Measurements from ENCODE around the gene DLG2. TPM values are rescaled to one million over a fixed set of nuclear protein-coding genes. Genes with fewer than 3 reads are reported as not detected.

Gene DLG2
- total and polyA plus RNA-seq, 2 donors = 4.8 to 6.6 TPM

- WGBS = 96% methylated on average over 20 of the region's 20 CpGs
- DNase-seq (ENCODE audit: low read depth in 6 of 9, low spot score in 9 of 9) = no peak
- Histone ChIP-seq H3K9me3 (ENCODE audit: control insufficient read depth in 2 of 2, insufficient read depth in 1 of 2, low read length in 1 of 2) (no peaks in the 10 kb centered on the region), H3K4me3 (ENCODE audit: low read length in 2 of 2) (no peak overlapping the region), H3K4me1 (ENCODE audit: control insufficient read depth in 2 of 2, insufficient read depth in 2 of 2, low read length in 2 of 2) (no peaks in the 10 kb centered on the region), H3K27me3 (ENCODE audit: control insufficient read depth in 2 of 2, insufficient read depth in 1 of 2, low read length in 1 of 2) (no peaks in the 10 kb centered on the region), H3K27ac (ENCODE audit: low read depth in 1 of 2, low read length in 1 of 2) (no peak overlapping the region), H3K36me3 (ENCODE audit: control insufficient read depth in 2 of 2, insufficient read depth in 2 of 2, low read length in 1 of 2) (no peaks in the 10 kb centered on the region)
Observed at GRCh38 chr11:84212468-84213390, 1414.4 kb downstream of the DLG2 start.

- Histone ChIP-seq H3K4me1 (ENCODE audit: control insufficient read depth in 2 of 2, insufficient read depth in 2 of 2, low read length in 2 of 2) (no peaks in the 10 kb centered on the region), H3K4me3 (ENCODE audit: low read length in 2 of 2) (no peak overlapping the region), H3K27me3 (ENCODE audit: control insufficient read depth in 2 of 2, insufficient read depth in 1 of 2, low read length in 1 of 2) (no peaks in the 10 kb centered on the region), H3K27ac (ENCODE audit: low read depth in 1 of 2, low read length in 1 of 2) (no peak overlapping the region), H3K36me3 (ENCODE audit: control insufficient read depth in 2 of 2, insufficient read depth in 2 of 2, low read length in 1 of 2) (no peaks in the 10 kb centered on the region), H3K9me3 (ENCODE audit: control insufficient read depth in 2 of 2, insufficient read depth in 1 of 2, low read length in 1 of 2) (no peaks in the 10 kb centered on the region)
- WGBS = 90% methylated on average over 3 of the region's 3 CpGs
- no peak for DNase-seq (ENCODE audit: low read depth in 6 of 9, low spot score in 9 of 9)
Observed at GRCh38 chr11:84211896-84212295, 1415.2 kb downstream of the DLG2 start.

- no peak overlapping the region for H3K4me3 ChIP-seq (ENCODE audit: low read length in 2 of 2)
- H3K9me3 ChIP-seq (ENCODE audit: control insufficient read depth in 2 of 2, insufficient read depth in 1 of 2, low read length in 1 of 2) = peaks cover 0 to 5% of the 10 kb centered on the region in 2 donors
- WGBS = 90% methylated on average over 18 of the region's 18 CpGs
- H3K36me3 ChIP-seq (ENCODE audit: control insufficient read depth in 2 of 2, insufficient read depth in 2 of 2, low read length in 1 of 2) = no peaks in the 10 kb centered on the region
- no peak for DNase-seq (ENCODE audit: low read depth in 6 of 9, low spot score in 9 of 9)
- H3K27me3 ChIP-seq (ENCODE audit: control insufficient read depth in 2 of 2, insufficient read depth in 1 of 2, low read length in 1 of 2) = no peaks in the 10 kb centered on the region
- no peaks in the 10 kb centered on the region for H3K4me1 ChIP-seq (ENCODE audit: control insufficient read depth in 2 of 2, insufficient read depth in 2 of 2, low read length in 2 of 2)
- no peak overlapping the region for H3K27ac ChIP-seq (ENCODE audit: low read depth in 1 of 2, low read length in 1 of 2)
Observed at GRCh38 chr11:84194696-84195095, 1432.4 kb downstream of the DLG2 start.

DNA sequence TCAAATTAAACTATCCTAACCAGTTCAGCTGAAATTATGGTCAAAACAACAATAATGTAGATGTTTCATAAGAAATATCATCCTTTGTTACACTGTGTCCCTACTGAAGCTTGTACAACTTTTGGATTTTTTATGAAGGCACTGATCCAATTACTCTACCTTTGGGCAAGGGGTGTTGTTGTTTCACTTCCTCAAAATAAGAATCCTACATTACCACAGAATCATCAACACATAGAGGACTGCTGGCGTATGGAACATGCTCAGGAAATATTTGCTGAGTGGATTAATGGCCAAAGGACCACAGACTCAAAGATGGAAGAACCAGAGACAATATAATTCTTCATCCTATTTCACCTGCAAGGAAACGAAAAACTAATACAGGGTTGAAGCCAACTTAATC is 1433.4 kb downstream of the DLG2 start:
- Histone ChIP-seq H3K4me1 (ENCODE audit: control insufficient read depth in 2 of 2, insufficient read depth in 2 of 2, low read length in 2 of 2) (no peaks in the 10 kb centered on the region), H3K9me3 (ENCODE audit: control insufficient read depth in 2 of 2, insufficient read depth in 1 of 2, low read length in 1 of 2) (peaks cover 0 to 5% of the 10 kb centered on the region in 2 donors), H3K27me3 (ENCODE audit: control insufficient read depth in 2 of 2, insufficient read depth in 1 of 2, low read length in 1 of 2) (no peaks in the 10 kb centered on the region), H3K27ac (ENCODE audit: low read depth in 1 of 2, low read length in 1 of 2) (no peak overlapping the region), H3K36me3 (ENCODE audit: control insufficient read depth in 2 of 2, insufficient read depth in 2 of 2, low read length in 1 of 2) (no peaks in the 10 kb centered on the region), H3K4me3 (ENCODE audit: low read length in 2 of 2) (no peak overlapping the region)
- WGBS = 82% methylated on average over 2 of the region's 2 CpGs
- no peak for DNase-seq (ENCODE audit: low read depth in 6 of 9, low spot score in 9 of 9)

DNA sequence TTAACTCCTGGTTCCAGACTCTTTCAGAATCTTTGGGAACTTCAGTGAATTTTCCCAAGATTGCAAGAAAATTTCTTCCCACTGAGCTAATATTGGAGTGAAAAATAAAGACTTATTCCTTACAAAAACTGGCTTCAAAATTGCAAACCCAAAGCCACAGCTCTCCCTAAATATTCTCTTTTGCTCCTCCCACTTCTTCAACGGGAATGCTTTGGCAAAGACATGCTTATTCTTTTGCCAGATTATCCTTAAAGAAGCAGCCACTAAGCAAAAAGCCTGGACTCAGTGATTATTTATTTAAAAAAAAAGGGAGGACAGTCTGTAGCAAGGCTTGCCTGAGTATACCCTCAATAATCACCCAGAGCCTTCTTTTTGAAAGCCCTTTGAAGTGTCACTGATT is 1438.6 kb downstream of the DLG2 start:
- Histone ChIP-seq H3K9me3 (ENCODE audit: control insufficient read depth in 2 of 2, insufficient read depth in 1 of 2, low read length in 1 of 2) (no peaks in the 10 kb centered on the region), H3K36me3 (ENCODE audit: control insufficient read depth in 2 of 2, insufficient read depth in 2 of 2, low read length in 1 of 2) (no peaks in the 10 kb centered on the region), H3K4me1 (ENCODE audit: control insufficient read depth in 2 of 2, insufficient read depth in 2 of 2, low read length in 2 of 2) (no peaks in the 10 kb centered on the region), H3K27me3 (ENCODE audit: control insufficient read depth in 2 of 2, insufficient read depth in 1 of 2, low read length in 1 of 2) (no peaks in the 10 kb centered on the region), H3K4me3 (ENCODE audit: low read length in 2 of 2) (no peak overlapping the region), H3K27ac (ENCODE audit: low read depth in 1 of 2, low read length in 1 of 2) (no peak overlapping the region)
- 67% methylated on average over 1 of the region's 1 CpG for WGBS
- DNase-seq (ENCODE audit: low read depth in 6 of 9, low spot score in 9 of 9) = no peak

DNA sequence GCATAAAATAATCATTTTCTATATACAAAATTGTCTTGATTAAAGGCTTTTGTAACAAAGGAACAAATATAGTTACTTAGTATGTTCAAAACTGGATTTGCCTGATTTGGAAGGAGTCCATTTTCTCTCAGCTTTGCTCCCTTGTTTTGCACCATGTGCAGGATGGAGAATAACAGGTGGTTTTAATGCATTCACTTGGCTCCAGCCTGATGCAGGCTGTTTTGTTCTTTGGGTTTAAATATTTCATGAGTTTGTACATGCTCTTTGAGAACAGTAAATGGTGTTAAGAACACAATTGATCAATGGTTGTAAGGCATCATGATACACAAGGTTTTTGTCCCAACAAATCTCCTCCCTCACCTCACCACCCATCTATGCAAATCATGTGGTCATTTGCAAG is 1454.1 kb downstream of the DLG2 start:
- DNase-seq (ENCODE audit: low read depth in 6 of 9, low spot score in 9 of 9) = no peak
- H3K36me3 ChIP-seq (ENCODE audit: control insufficient read depth in 2 of 2, insufficient read depth in 2 of 2, low read length in 1 of 2) = no peaks in the 10 kb centered on the region
- H3K9me3 ChIP-seq (ENCODE audit: control insufficient read depth in 2 of 2, insufficient read depth in 1 of 2, low read length in 1 of 2) = no peaks in the 10 kb centered on the region
- H3K27me3 ChIP-seq (ENCODE audit: control insufficient read depth in 2 of 2, insufficient read depth in 1 of 2, low read length in 1 of 2) = no peaks in the 10 kb centered on the region
- no peak overlapping the region for H3K27ac ChIP-seq (ENCODE audit: low read depth in 1 of 2, low read length in 1 of 2)
- H3K4me3 ChIP-seq (ENCODE audit: low read length in 2 of 2) = no peak overlapping the region
- no peaks in the 10 kb centered on the region for H3K4me1 ChIP-seq (ENCODE audit: control insufficient read depth in 2 of 2, insufficient read depth in 2 of 2, low read length in 2 of 2)

- no peak for DNase-seq (ENCODE audit: low read depth in 6 of 9, low spot score in 9 of 9)
- no peaks in the 10 kb centered on the region for H3K4me1 ChIP-seq (ENCODE audit: control insufficient read depth in 2 of 2, insufficient read depth in 2 of 2, low read length in 2 of 2)
- H3K36me3 ChIP-seq (ENCODE audit: control insufficient read depth in 2 of 2, insufficient read depth in 2 of 2, low read length in 1 of 2) = no peaks in the 10 kb centered on the region
- no peaks in the 10 kb centered on the region for H3K27me3 ChIP-seq (ENCODE audit: control insufficient read depth in 2 of 2, insufficient read depth in 1 of 2, low read length in 1 of 2)
- H3K9me3 ChIP-seq (ENCODE audit: control insufficient read depth in 2 of 2, insufficient read depth in 1 of 2, low read length in 1 of 2) = no peaks in the 10 kb centered on the region
- H3K4me3 ChIP-seq (ENCODE audit: low read length in 2 of 2) = no peak overlapping the region
- 94% methylated on average over 2 of the region's 2 CpGs for WGBS
- H3K27ac ChIP-seq (ENCODE audit: low read depth in 1 of 2, low read length in 1 of 2) = no peak overlapping the region
Observed at GRCh38 chr11:84165139-84165538, 1462.0 kb downstream of the DLG2 start.

- Histone ChIP-seq H3K36me3 (ENCODE audit: control insufficient read depth in 2 of 2, insufficient read depth in 2 of 2, low read length in 1 of 2) (no peaks in the 10 kb centered on the region), H3K4me1 (ENCODE audit: control insufficient read depth in 2 of 2, insufficient read depth in 2 of 2, low read length in 2 of 2) (no peaks in the 10 kb centered on the region), H3K27ac (ENCODE audit: low read depth in 1 of 2, low read length in 1 of 2) (no peak overlapping the region), H3K27me3 (ENCODE audit: control insufficient read depth in 2 of 2, insufficient read depth in 1 of 2, low read length in 1 of 2) (no peaks in the 10 kb centered on the region), H3K4me3 (ENCODE audit: low read length in 2 of 2) (no peak overlapping the region), H3K9me3 (ENCODE audit: control insufficient read depth in 2 of 2, insufficient read depth in 1 of 2, low read length in 1 of 2) (no peaks in the 10 kb centered on the region)
- no peak for DNase-seq (ENCODE audit: low read depth in 6 of 9, low spot score in 9 of 9)
- WGBS = 84% methylated on average over 2 of the region's 2 CpGs
Observed at GRCh38 chr11:84164728-84165127, 1462.4 kb downstream of the DLG2 start.

DNA sequence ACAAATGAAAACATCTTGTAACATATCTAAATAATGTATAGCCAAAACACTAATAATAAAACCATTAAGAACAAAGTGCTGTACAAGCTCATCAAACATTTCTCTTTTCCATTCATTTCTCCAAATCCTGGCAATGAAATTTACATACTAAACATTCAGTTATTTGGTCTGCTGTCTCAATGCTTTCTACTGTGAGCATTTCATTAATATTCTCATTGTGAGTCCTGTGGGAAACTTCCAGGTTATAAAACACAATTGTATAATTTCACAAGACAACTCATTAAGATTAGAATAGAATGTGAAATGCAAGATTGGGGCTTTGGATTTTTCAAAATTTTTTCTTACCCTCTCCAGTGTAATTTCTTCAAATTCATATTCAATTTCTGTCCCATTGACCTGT is 1464.0 kb downstream of the DLG2 start:
- Histone ChIP-seq H3K27me3 (ENCODE audit: control insufficient read depth in 2 of 2, insufficient read depth in 1 of 2, low read length in 1 of 2) (no peaks in the 10 kb centered on the region), H3K9me3 (ENCODE audit: control insufficient read depth in 2 of 2, insufficient read depth in 1 of 2, low read length in 1 of 2) (no peaks in the 10 kb centered on the region), H3K4me1 (ENCODE audit: control insufficient read depth in 2 of 2, insufficient read depth in 2 of 2, low read length in 2 of 2) (no peaks in the 10 kb centered on the region), H3K4me3 (ENCODE audit: low read length in 2 of 2) (no peak overlapping the region), H3K36me3 (ENCODE audit: control insufficient read depth in 2 of 2, insufficient read depth in 2 of 2, low read length in 1 of 2) (no peaks in the 10 kb centered on the region), H3K27ac (ENCODE audit: low read depth in 1 of 2, low read length in 1 of 2) (no peak overlapping the region)
- no peak for DNase-seq (ENCODE audit: low read depth in 6 of 9, low spot score in 9 of 9)

Data from thymus (tissue), 11 donors.